GOT3 (cell line): ENCODE measurements around the gene SPDYE18.
"Not testable (repeated sequence)": the region's sequence is repeated elsewhere in the genome, so short reads cannot be mapped to it uniquely, and the experiment has no call there.

Experiments
- DNase-seq: peaks from one replicate; lab custom pipeline; 2025; ENCODE audit warnings: mixed read lengths; lab: John Stamatoyannopoulos, UW

The SPDYE18 gene

DNA sequence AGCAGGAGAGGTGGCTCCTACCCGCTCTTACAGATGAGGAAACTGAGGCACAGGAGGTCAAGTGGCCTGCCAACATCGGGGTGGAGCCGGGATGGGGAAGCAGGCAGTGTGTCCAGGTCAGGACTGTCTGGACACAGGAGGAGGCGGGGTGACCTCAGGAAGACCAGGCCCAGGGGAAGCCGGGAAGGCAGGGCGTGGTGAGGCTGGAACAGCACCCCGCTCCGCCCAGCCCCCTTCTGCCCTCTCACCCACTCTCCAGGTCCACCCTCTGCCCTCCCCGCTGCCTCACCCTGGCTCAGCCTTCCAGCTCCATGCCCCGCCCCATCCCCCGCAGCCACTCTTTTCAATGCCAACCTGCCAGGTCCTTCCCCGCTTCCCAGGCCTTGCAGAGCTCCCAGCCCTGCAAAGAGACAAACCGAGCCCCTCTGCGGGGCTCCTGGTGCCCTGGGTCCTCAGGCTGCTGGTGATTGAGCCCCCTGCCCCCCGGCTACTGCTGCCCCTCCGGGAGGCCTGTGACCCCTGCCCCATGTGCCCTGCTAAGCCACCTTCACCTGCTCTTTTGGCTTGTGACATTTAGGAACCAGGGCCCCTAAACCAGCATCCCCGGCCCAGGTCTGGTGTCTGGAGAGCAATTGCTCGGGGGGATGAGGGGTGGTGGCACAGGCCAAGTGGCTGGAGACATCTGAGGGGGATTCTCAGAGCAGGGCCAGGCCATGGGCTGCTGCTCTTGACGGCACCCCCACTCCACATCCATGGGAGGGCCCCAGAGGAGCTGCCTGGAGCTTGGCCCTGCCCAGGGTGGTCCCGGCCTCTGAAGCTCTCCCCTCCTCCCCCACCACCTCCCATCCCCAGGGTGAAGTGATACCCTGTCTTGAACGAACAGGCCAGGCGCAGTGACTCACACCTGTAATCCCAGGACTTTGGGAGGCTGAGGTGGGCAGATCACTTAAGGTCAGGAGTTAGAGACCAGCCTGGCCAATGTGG, 55.9 kb downstream of the SPDYE18 start:
- not testable (repeated sequence) for DNase-seq

DNA sequence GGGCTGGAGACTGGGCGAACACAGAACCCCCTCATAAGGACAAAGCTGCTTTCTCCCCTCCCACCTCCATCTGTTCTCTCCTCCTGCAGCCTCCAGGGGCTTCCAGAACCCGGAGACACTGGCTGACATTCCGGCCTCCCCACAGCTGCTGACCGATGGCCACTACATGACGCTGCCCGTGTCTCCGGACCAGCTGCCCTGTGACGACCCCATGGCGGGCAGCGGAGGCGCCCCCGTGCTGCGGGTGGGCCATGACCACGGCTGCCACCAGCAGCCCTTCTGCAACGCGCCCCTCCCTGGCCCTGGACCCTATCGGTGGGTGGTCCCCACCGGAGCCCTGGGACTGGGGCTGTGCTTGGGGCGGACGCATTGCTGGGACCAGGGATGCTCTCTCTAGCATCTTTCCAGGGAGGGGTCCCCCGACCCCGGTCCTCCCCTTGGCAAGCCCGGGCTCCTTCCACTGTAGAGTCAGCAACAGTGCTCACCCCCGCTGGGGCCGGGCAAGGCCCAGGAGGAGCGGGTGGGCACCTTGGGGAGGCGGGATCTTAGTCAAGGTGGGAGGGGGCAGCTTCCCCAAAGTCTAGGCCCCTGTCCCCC, 56.8 kb downstream of the SPDYE18 start:
- not testable (repeated sequence) for DNase-seq

DNA sequence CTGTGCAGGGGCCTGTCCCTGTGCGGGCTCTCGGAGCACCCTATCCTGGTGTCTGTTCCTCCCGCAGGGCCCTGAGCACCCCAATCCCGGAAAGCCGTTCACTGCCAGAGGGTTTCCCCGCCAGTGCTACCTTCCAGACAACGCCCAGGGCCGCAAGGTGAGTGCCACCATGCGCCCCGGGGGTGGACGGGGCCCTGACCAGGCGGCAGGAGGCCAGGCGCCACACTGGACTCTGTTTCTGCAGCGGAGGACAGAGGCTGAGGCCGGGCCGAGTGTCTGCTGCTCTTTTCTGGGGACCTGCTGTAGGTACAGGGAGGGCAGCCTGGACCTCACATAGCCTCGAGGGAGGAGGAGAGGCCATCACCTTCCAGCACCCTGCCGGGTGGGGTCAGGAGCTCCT, 58.2 kb downstream of the SPDYE18 start:
- DNase-seq: not testable (repeated sequence)

DNA sequence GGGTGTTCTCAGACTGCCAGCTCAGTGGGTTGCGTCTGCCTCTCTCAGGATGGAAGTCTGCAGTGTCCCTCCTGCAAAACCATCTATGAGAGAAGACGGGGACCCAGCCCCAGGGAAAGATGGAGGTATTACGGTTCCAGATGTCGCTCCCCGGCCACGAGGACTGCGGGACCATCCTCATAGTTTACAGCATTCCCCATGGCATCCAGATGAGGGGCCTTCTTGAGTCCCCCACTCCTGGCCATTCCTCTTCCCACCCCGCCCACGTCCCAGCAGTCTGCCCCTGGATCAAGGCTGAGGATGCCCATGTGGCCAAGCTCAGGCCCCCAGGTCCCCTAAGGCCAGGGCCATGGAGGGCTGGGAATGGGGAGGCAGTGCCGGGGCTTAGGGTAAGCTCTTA, 59.1 kb downstream of the SPDYE18 start:
- DNase-seq: not testable (repeated sequence)

DNA sequence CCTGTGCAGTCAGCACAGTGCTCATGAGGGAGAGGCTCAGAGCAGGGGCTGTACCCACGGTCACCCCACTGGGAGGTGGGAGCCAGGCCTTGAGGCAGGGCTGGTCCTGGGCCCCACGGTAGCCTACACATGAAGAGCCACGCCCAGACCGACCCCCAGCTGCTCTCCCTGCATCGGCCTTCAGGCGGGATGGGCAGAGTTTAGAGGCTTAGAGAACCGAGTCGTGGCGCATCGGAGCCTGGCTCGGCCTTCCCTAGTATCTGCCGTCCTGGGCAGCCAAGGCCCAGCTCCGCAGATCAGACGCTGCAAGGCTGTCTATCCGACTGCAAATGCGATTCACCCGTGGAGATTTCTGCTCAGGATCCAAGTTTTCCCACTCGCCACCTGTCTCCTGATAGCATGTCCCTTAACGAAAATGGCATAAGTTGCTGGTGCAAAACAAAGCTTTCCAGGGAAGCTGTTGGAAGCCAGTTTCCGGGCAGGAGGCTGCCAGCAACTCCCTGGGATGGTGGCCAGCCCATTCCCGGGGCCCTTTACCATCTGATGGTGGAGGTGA, 59.6 kb downstream of the SPDYE18 start:
- DNase-seq: not testable (repeated sequence)

DNA sequence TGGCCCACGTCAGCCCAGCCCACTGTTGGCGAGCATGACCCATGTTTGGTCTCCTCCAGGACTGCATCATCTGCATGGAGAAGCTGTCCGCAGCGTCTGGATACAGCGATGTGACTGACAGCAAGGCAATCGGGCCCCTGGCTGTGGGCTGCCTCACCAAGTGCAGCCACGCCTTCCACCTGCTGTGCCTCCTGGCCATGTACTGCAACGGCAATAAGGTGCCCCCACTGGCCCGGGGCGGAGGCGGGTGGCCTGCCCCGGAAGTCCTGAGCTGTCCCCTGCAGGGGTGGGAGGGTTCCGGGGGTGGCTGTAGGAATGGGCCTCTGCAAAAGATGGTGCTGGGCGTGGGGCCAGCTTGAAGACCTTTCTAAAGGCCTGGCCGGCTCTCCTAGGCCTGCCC, 60.3 kb downstream of the SPDYE18 start:
- not testable (repeated sequence) for DNase-seq
